Measurements from ENCODE around the gene CERS5.

CERS5 gene, protein sequence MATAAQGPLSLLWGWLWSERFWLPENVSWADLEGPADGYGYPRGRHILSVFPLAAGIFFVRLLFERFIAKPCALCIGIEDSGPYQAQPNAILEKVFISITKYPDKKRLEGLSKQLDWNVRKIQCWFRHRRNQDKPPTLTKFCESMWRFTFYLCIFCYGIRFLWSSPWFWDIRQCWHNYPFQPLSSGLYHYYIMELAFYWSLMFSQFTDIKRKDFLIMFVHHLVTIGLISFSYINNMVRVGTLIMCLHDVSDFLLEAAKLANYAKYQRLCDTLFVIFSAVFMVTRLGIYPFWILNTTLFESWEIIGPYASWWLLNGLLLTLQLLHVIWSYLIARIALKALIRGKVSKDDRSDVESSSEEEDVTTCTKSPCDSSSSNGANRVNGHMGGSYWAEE

DNA sequence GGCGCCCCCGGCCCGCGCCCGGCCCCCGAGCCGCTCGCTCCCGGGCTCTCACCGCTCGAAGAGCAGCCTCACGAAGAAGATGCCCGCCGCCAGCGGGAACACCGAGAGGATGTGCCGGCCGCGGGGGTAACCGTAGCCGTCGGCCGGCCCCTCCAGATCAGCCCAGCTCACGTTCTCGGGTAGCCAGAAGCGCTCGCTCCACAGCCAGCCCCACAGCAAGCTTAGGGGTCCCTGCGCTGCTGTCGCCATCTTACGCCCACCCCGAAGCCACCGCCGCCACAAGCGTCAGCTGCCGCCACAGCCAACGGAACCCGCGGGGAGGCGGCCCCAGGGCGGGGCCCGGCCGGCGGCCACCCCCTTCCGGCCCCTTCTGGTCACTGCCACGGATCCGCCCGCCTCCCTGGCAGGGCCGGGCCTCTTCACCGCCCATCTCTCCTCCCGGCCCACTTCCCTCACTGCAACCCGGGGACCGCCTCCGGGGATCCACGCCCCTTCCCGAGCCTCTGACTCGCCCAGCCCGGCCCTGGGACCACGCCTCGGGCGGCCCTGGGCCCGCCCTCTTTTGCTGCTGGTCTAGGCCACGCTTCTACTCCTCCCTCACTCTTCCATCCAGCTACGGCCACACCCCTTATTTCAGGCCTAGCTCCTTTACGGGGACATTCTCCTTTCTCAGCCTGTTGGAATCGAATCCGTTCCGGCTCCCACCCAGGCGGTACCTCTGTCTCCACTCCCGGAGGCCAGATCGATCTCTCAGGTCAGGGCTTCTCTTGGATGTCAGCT lies at the start of gene CERS5:
Gene CERS5, minus strand, starts transcription at position 321 of the 780 bp plus-strand sequence. Its CDS starts 72 bp downstream, at position 249.
- DNase-seq (ENCODE audit: low spot score), result peak; percentile 98

DNA sequence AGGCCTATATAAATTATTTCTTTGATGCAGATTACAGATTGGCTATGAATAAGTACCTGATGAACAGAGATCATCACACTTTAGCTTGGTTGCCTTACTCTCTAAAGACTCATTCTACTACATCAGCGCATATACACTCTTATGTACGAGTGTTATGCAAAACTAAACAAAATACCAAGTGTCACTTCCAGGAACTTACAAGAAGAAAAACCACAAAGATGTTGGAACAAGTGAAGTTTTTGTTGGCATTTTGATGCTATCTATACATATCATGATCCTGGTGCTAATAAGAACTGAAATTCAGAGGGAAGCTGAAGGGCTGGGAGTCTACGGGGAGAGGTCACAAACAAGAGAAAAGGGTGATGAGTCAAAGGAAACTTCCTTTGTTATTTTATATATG lies 47.9 kb upstream of the CERS5 start:
- no peak for DNase-seq (ENCODE audit: low spot score)

DNA sequence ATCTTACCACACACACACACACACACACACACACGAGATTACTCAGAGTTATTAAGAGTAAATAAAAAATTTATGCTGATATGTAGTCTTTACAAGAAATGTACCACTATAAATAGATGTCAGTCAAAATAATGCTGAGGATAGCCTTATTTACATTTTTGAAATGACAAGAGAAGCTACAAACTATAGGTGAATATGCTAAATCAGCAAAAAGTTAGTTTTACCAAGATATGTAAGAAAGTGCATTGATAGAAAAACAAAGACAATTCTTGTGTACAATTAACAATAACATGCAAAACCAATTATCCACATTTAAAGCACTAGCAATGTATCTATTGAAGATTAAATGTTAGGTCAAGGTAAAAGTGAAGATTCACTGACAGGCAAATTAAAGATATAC lies 46.8 kb upstream of the CERS5 start:
- no peak for DNase-seq (ENCODE audit: low spot score)

GRCh38 chr12:50213439-50213838 lies 46.3 kb upstream of the CERS5 start:
- DNase-seq (ENCODE audit: low spot score), result no peak

DNA sequence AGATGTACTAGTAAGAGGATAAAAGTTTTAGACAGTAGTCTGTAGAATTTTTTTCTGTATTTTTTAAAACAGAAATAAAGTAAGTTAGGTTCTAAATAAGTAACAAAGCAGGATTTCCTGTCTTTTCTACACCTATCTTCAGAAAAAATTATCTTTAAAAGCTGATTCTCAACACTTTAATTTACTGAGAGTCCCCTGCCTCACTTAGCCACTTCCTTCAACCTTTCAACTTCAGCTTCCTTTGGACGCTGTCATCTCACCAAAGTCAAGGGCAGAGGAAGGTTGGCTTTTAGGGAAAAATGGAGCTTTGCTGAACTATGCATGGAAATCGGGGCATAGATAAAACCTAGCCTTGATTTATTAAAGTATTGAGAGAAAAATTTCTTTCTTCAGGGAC lies 44.9 kb upstream of the CERS5 start:
- DNase-seq (ENCODE audit: low spot score), result no peak

DNA sequence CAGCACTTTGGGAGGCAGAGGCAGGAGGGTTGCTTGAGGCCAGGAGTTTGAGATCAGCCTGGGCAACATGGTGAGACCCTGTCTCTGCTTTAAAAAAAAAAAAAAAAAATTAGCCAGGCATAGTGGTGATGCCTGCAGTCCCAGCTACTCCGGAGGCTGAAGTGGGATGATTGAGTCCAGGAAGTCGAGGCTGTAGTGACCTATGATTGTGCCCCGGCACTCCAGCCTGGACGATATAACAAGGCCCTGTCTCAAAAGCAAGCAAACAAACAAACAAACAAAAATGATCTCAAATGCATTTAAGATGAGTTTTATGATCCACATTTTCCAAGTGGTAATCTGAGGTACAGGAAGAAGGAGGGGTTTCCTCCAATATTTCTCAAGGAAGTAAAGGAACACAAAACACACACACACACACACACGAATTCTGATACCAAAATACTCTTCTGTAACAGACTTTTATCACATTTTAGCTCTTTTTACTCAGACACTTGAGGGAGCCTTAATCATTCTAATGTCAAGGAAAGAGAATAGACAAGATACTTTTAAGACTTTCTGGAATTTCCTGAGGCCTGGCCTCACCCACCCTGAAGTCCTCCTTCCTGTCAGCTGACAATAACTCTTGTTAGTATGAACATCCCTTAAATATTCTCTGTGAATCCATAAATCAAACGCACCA lies 44.4 kb upstream of the CERS5 start:
- DNase-seq (ENCODE audit: low spot score), result no peak

DNA sequence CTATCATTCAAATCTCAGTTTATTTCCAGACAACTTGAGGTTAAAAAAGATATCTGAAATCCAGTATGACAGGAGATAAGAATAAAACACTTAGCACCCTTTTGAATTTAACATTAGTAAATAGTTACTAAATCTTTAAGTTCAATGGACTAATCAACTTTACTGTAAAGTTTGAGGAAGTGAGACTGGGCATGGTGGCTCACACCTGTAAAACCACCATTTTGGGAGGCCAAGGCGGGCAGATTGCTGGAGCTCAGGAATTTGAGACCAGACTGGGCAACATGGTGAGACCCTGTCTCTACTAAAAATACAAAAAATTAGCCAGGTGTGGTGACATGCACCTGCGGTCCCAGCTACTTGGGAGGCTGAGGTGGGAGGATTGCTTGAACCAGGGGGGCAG lies 40.3 kb upstream of the CERS5 start:
- DNase-seq (ENCODE audit: low spot score), result no peak

DNA sequence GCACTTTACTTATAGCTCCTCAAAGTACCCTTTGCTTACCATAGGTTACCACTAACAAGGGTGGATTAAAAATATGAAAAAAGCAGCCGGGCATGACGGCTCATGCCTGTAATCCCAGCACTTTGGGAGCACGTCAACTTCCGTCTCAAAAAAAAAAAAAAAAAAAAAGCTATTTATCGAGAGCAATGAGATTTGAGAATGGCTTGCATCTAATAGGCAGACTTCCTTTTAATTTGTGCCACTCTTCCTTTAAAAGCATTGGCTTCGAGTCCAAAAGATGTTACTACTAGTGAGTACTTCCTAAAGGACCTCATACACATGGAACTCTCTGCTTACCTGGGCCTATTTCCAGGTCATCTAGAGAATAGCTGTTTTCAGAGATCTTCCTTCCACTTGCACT lies 38.5 kb upstream of the CERS5 start:
- no peak for DNase-seq (ENCODE audit: low spot score)

DNA sequence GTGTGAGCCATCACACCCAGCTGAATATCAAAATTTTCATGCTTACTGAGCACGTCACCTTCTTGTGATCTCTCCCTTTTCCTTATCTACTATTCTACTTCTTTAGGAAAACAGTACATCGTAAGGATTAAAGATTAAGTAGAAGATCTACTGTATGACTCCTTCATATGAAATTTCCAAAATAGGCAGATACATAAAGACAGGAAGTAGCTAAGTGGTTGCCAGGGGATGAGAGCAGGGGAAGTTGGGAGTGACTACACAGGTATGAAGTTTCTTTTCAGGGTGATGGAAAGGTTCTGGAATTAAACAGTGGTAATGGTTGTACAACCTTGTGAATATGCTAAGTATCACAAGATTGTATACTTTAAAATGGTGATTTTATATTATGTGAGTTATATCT lies 36.5 kb upstream of the CERS5 start:
- no peak for DNase-seq (ENCODE audit: low spot score)

DNA sequence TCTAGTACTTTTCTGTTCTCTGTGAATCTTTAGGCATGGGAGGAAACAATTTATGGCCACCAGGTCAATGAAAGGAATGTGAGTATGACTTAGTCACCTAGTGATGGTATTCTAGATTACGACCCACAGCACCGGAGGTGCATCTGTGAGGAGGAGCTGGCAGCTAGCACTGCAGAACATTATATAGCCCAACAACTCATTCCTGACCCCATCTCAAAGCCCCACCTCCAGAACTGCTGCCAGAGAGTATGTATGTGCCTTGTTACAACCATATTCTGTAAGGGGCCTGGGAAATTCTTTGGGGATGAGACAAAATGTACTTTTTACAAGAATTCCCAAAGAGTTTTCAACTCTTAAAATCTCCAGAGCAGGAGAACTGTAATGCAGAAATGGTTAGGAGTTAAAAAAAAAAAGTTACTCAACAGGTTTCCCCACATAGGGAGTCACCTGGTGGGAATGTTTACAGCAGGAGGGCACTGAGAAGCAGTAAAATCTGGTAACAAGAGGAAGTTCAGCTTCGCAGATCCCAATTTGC lies 34.9 kb upstream of the CERS5 start:
- no peak for DNase-seq (ENCODE audit: low spot score)

DNA sequence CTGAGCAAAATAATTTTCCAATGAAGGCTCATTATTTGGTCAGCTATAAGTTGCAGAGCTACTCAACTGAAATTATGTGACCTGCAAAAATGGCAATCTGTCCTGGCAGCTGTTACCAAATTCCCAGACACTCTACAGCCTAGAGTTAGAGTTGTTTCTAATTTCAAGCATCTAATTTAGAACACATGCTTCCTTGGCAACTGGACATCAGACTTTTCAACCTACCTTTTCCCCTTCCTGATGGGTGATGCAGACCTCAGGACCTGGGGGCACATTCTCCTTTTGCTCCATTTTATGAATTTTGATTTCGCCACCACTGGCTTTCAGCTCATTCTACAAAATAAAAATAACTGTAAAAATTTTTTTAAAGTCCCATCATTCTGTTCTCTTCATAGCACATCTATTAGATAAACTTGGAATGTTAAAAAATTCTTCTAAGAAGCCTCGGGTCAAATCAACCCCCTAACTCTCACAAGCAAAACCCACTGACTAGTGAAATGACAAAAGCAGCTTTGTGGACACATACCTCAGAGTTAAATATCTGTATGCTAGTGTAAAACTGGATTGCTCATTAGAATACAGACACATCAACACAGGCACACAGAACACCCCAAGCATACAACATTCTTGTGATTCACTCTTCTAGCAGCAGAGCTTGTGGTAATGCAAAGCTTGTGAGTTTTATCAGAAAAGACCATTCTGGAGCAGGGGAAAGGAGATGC lies 33.5 kb upstream of the CERS5 start:
- no peak for DNase-seq (ENCODE audit: low spot score)

DNA sequence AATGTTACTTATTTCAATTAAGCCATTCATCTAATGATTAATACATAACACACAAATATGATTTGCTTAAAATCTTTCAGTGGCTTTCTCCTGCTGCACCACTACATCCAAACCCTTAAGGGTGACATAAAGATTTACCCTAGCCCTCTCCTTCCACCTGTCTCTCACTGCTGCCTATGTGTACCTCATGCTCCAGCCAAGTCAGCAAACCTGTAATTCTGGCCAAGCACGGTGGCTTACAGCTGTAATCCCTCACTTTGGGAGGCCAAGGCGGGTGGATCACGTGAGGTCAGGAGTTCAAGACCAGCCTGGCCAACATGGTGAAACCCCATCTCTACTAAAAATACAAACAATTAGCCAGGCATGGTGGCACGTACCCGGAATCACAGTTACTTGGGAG lies 31.7 kb upstream of the CERS5 start:
- no peak for DNase-seq (ENCODE audit: low spot score)

DNA sequence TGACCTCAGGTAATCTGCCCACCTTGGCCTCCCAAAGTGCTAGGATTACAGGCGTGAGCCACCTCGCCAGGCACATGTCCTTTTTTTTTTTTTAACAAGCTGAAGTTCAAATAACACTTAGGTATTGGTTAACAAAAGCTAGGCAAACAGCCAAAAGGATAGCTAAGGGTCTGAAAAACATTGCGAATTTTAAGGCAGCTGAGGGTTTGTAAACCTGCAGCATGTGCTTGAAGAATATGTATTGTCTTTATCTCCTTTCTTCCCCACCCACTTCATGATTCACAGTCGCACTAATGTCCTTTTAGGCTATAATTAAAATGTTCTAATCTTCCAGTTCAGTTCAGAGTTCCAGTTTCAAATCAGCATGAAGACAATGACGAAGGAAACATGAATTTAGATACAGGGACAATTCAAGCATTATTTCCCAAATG lies 30.1 kb upstream of the CERS5 start:
- DNase-seq (ENCODE audit: low spot score), result no peak

DNA sequence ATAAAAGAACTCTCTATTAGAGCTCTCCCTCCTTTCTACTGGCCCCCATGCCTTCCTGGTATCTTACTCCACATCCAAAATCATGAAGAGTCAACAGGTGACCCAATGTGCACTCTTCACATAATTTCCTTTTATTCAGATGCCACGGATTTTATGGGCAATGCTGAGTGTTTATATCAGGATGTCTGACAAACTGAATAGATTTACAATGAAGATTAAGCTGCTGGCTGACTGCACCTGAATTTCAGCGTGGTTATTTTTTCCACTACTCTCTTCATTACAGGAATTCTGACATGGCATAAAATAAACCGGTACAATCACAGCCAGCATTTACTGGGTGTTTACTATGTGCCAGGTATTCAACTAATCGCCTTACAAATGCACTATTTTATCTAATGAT lies 29.4 kb upstream of the CERS5 start:
- no peak for DNase-seq (ENCODE audit: low spot score)

- no peak for DNase-seq (ENCODE audit: low spot score)
Observed at GRCh38 chr12:50195832-50196231, 28.7 kb upstream of the CERS5 start.

GRCh38 chr12:50192908-50193307 lies 25.7 kb upstream of the CERS5 start:
- DNase-seq (ENCODE audit: low spot score), result no peak

- DNase-seq (ENCODE audit: low spot score), result no peak
Observed at GRCh38 chr12:50192236-50192635, 25.1 kb upstream of the CERS5 start.

GRCh38 chr12:50190859-50191258 lies 23.7 kb upstream of the CERS5 start:
- no peak for DNase-seq (ENCODE audit: low spot score)

GRCh38 chr12:50188875-50189575 lies 21.9 kb upstream of the CERS5 start:
- no peak for DNase-seq (ENCODE audit: low spot score)

GRCh38 chr12:50188241-50188781 lies 21.1 kb upstream of the CERS5 start:
- no peak for DNase-seq (ENCODE audit: low spot score)

Data from hepatic stellate cell (primary cell).